ENCODE measurements around the gene RAD51B. TPM values are rescaled to one million over a fixed set of nuclear protein-coding genes. Genes with fewer than 3 reads are reported as not detected.

The RAD51B gene
- total and polyA plus RNA-seq, 9 of the 15 experiments (the other 6 are each of a cell fraction or from before 2014, with no cell fraction given), result 8.5 to 17.3 (median 11.3) TPM

GRCh38 chr14:68724914-68725313 is 905.3 kb downstream of the RAD51B start (continued):
- TF ChIP-seq ZFP91 (CRISPR knock-in tag; IDR thresholded peaks at IDR 0.05) (no peak), TFE3 (CRISPR knock-in tag; IDR thresholded peaks at IDR 0.05) (no peak), FOXP1 (CRISPR knock-in tag; IDR thresholded peaks at IDR 0.05) (no peak), BRF2 (IDR thresholded peaks at IDR 0.05; ENCODE audit: borderline replicate concordance, insufficient read depth, insufficient read length) (no peak), ZNF197 (CRISPR knock-in tag; IDR thresholded peaks at IDR 0.05; ENCODE audit: low read depth) (no peak), POLR2H (tag; IDR thresholded peaks at IDR 0.05; ENCODE audit: low read depth) (no peak), ZBTB34 (CRISPR knock-in tag; IDR thresholded peaks at IDR 0.05) (no peak), CTBP1 (IDR thresholded peaks at IDR 0.05; ENCODE audit: borderline replicate concordance) (no peak), HEY1 (CRISPR knock-in tag; IDR thresholded peaks at IDR 0.05; ENCODE audit: borderline replicate concordance) (no peak), ZNF175 (CRISPR knock-in tag; IDR thresholded peaks at IDR 0.05; ENCODE audit: low read depth) (no peak)

Measured in K562 (cell line).